GM19452 (cell line): ENCODE measurements around the gene NEK2.
"Not testable (repeated sequence)": the region's sequence is repeated elsewhere in the genome, so short reads cannot be mapped to it uniquely, and the experiment has no call there.

Experiments
- ATAC-seq: cut with Tn5 transposase; IDR thresholded peaks from one replicate; pipeline ENCODE4 v1.9.1; 2021; ENCODE audit not compliant: unreplicated experiment

The NEK2 gene

GRCh38 chr1:211634461-211634860 lies 41.0 kb downstream of the NEK2 start:
- ATAC-seq, result no peak

- no peak for ATAC-seq
Observed at GRCh38 chr1:211633524-211633846, 41.9 kb downstream of the NEK2 start.

- no peak for ATAC-seq
Observed at GRCh38 chr1:211632808-211633523, 42.5 kb downstream of the NEK2 start.

- ATAC-seq, result peak; percentile 78
Observed at GRCh38 chr1:211632117-211632807, 43.2 kb downstream of the NEK2 start.

- ATAC-seq, result no peak
Observed at GRCh38 chr1:211631168-211631567, 44.3 kb downstream of the NEK2 start.

DNA sequence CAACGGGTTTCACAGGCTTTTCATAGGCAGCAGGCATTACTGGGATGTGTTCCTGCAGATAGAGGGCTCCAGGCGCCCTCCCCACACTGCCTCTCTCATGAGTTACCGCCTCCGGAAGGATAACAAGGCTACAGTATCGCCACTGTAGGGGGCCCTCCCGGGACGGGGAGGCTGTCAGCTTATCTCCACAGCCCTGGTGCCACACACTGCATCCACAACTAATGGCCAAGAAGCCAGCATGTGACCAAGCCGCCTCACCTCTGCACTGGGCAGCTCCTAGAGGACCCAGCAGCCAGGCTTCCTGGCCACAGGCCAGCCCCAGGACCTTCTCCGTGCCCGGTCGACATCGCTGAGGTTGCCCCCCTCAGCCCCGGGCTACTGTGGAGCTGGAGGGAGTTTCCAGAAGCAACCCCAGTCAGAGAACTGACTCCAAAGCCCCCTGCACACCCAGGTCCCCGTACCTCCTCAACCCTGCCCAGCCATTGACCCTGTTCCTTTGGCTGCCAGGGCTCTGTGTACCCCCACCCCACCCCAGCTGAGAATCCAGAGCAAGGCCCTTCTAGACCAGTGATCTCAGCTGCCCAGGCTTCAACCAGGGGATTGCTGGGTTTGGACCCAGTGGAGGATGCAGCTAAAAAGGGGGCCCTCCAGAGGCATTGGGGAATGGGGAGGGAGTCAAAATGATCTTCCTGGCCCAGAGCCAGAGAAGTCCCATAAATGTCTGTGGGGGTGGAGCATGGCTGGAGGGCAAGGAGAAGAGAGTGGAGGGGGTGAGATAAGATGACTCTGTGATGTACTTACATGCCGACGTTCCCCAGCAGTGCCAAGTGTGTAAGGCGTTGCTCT lies 45.0 kb downstream of the NEK2 start:
- ATAC-seq, result no peak

DNA sequence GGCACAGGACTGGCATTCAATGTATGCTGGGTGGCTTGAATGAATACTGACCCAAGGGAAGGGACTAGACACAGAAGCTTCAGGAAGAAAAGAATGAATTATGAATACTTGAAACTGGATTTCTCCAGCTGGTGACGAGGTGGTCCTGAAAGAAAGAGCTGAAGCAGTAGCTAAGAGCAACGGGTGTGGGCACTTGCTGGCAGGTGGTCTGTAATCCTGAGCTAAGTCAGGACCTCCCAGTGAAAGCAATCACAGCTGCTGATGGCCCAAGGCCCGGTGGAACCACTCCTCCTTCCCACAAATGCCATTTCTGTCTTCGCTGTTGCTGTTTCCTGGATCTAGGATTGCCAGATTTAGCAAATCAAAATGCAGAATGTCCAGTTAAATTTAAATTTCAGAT lies 47.0 kb downstream of the NEK2 start:
- no peak for ATAC-seq

GRCh38 chr1:211627259-211627658 lies 48.2 kb downstream of the NEK2 start:
- no peak for ATAC-seq

- not testable (repeated sequence) for ATAC-seq
Observed at GRCh38 chr1:211625866-211626265, 49.6 kb downstream of the NEK2 start.

DNA sequence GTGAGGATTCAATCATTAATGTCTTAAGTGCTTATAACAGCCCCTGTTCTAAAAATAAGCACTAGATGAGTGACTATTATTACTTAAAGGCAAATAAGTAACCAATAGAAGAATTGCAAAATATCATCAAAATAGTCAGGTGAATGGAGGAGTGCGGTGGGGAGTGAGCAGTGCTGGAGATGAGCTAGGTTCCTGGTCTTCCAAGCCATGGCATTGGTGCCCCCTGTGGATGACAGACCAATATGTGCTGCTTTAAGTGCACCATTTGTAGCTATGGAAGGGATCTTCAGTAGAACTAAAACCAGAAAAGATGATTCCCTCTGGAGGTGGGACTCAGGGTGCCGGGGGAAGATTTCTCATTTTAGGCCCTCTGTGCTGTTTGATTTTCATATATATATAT lies 50.4 kb downstream of the NEK2 start:
- ATAC-seq, result no peak

DNA sequence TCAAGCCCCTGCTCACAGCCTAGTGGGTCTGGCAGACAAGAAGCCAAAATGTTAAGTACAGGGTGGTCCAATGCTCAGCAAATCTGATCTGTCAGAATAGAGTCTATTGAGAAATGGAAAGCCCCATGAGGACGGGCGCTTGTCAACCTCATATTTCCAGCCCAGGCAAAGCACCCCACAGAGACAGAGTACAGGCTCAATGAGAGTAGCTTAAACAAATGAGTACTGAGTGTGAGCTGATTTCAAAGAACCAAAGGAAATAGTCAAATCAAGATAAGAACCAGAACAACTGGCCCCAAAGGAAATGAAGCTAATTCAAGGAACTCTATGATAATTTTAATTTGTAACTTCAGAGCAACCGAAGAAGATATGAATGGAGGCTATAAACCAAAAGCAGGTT lies 51.9 kb downstream of the NEK2 start:
- ATAC-seq, result no peak

DNA sequence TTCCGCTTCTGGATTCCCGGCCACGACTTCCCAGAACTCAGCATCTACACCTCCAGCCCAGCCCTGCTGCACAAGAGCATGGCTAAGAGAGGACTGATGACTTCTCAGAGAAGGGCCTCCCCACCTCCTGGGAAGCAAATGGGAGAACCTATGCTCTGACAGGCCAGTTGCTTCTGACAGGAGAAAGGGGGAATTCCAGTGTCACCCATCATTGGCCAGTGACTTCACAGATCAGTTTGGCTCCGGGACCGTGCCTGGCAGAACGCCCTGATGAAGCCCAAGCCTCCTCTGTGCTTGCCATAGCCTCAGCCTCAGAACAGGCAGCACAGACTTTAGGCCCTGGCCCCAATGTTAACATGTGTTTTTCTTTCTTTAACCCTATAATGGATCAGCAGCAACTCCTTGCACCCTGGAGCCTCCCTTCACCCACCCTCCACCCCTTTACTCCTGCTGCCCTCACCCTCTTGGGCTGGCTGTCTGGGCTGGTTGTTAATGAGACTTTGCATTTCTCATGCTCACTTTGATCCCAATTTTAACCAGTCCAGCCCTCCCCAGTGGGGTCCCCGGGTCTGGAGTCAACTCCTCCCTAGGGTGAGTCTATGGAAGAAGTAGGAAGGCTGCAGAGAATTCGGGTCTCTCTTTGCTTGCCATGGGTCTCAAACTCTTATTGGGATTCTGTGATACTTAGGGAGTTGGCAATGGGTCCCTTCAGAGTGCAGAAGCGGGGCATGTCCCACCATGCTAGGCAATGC lies 53.8 kb downstream of the NEK2 start:
- ATAC-seq, result no peak

DNA sequence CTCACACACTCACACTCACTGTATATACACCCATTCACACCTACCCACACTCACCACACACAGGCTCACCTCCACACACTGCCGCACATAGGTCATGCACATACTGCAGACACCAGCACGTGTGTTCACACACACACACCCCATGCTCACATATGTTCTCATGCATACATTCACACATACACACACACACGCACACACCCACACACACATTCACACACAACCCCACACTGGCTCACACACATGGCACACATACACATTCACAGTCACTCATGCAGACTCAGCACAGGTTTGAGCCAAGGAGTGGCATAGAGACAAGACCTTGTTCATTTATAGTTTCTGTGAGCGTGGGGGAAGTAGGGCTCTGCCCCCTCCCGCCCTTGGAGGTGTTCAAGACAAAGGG lies 55.3 kb downstream of the NEK2 start:
- no peak for ATAC-seq

GRCh38 chr1:211619033-211619996 lies 56.1 kb downstream of the NEK2 start:
- ATAC-seq, result no peak

- ATAC-seq, result no peak
Observed at GRCh38 chr1:211616965-211617297, 58.5 kb downstream of the NEK2 start.

DNA sequence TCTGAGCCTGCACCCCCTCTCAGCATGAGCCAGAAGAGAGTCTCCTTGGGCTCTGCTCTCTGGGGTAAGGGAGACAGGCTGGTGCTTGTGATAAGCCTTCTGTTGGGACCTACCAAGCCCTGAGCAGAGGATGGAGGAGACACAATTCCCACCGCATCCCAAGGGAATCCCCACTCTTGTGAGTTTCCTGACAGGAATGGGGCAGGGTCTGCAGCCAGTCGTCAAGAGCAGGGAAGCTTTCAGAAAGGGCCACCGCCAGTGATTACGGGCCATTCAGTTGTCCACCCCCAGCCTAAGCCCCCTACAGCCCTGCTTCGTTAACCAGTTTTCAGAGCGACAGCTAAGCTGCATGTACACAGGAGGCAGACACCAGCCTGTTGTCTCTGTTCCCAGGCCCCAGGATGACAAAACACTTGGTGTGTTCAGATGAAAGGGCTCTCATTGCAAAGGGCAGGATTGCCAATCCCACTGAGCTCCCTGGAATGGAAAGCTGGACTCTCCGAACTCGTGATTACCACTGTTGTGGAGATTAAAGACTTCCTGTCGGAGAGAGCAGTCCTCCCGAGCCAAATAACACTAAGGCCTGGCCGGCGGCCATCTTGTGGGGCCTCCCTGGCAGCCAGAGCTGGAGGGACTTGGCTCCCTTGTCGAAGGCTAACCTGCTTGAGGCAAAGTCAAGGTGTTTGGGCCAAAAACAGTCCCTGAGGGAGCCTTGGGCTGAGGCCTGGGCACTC lies 59.0 kb downstream of the NEK2 start:
- ATAC-seq, result no peak

GRCh38 chr1:211614615-211615014 lies 60.8 kb downstream of the NEK2 start:
- ATAC-seq, result no peak

DNA sequence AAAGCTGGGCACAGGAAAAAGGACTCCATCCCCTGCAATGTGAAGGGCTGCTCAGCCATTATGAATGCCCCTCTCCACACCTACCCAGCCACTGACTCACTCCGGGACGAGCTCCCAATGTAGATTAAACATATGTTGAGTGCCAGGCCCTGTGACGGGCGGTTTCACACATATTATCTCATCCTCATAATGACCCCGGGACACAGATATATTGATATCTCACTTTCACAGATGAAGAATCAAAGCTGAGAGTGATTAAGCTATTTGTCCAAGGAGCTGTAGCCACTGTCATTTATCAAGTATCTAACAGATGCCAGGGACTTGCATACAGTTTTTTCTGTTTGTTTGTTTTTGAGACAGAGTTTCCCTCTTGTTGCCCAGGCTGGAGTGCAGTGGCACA lies 61.5 kb downstream of the NEK2 start:
- ATAC-seq, result no peak

DNA sequence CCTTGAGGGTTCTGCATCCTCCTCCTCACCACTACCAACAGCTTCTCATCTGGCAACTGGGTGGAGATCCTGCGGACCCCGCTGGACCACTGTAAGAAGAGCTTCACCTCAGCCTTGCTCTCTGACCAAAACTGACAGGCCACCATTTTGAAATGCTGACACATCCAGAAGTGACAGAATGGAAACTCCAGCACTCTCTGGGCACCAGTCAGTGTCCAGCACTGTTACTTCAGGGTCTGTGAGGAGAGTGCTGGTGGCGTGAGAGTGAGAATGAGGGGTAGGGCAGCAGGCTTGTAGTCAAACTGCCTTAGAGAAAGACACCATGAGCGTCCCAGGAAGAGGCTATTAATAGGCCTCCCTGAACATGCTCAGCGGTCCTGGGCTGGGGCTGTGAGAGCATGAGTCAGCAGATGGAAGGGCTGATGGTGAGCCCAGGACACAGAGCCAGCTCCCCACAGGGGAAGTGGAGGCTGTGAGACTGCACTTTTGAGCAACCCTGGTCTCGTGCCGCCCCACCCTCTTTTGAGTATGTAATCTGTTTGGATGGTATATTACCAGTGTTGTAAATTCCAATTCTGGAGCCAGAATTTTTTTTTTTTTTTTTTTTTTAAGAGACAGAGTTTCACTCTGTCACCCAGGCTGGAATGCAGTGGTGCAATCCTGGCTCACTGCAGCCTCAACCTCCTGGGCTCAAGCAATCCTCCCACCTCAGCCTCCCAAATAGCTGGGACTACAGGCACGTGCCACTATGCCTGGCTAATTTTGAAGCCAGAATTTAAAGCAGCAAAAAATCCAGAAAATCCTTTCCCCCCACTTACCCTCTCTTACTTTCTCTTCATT lies 62.1 kb downstream of the NEK2 start:
- ATAC-seq, result no peak
